Stimulated activated naive CD8-positive, alpha-beta T cell treated with anti-CD3 and anti-CD28 coated beads, Interleukin-15, Interleukin-2, amounts not matched to agents 100 ng/mL and 50 ng/mL, for 24 hours (primary cell): ENCODE measurements around the gene ZG16B.

Experiments
- H3K27ac Mint-ChIP-seq: one replicate; pipeline ENCODE4 v1.8.0; 2021; ENCODE audit warnings: mild to moderate bottlenecking, mixed read lengths
- H3K27me3 Mint-ChIP-seq: one replicate; pipeline ENCODE4 v1.8.0; 2021; ENCODE audit warnings: mixed read lengths
- H3K36me3 Mint-ChIP-seq: one replicate; pipeline ENCODE4 v1.8.0; 2021; ENCODE audit warnings: low read depth, mixed read lengths
- H3K4me1 Mint-ChIP-seq: one replicate; pipeline ENCODE4 v1.8.0; 2021; ENCODE audit warnings: low read depth, mixed read lengths
- H3K4me3 Mint-ChIP-seq: one replicate; pipeline ENCODE4 v1.8.0; 2021; ENCODE audit warnings: mild to moderate bottlenecking, mixed read lengths
- H3K9me3 Mint-ChIP-seq: one replicate; pipeline ENCODE4 v1.8.0; 2021; ENCODE audit warnings: mixed read lengths

ZG16B gene

GRCh38 chr16:2816751-2817339 is 13.3 kb upstream of the ZG16B start, which contains the start of gene PRSS21:
TSS of gene PRSS21 (plus strand) at chr16:2817237. CDS start at chr16:2817269, 32 bp downstream.
- no peaks in the 10 kb centered on the region for H3K4me1 Mint-ChIP-seq
- peak within 1 kb of the TSS; percentile 60 for H3K4me3 Mint-ChIP-seq
- H3K27me3 Mint-ChIP-seq = no peaks in the 10 kb centered on the region
- no peaks in the 10 kb centered on the region for H3K9me3 Mint-ChIP-seq
- H3K36me3 Mint-ChIP-seq = no peaks in the 10 kb centered on the region
- H3K27ac Mint-ChIP-seq = no peak within 1 kb of the TSS

- H3K4me1 Mint-ChIP-seq = no peaks in the 10 kb centered on the region
- H3K36me3 Mint-ChIP-seq = no peaks in the 10 kb centered on the region
- H3K4me3 Mint-ChIP-seq = peak overlapping the region; percentile 60
- H3K27ac Mint-ChIP-seq = no peak overlapping the region
- H3K9me3 Mint-ChIP-seq = no peaks in the 10 kb centered on the region
- H3K27me3 Mint-ChIP-seq = no peaks in the 10 kb centered on the region
Measured at GRCh38 chr16:2817340-2818271, 12.5 kb upstream of the ZG16B start.

GRCh38 chr16:2818272-2818876 is 11.7 kb upstream of the ZG16B start:
- H3K27me3 Mint-ChIP-seq = no peaks in the 10 kb centered on the region
- no peak overlapping the region for H3K27ac Mint-ChIP-seq
- H3K36me3 Mint-ChIP-seq = no peaks in the 10 kb centered on the region
- H3K4me3 Mint-ChIP-seq = no peak overlapping the region
- H3K9me3 Mint-ChIP-seq = no peaks in the 10 kb centered on the region
- H3K4me1 Mint-ChIP-seq = no peaks in the 10 kb centered on the region

- no peaks in the 10 kb centered on the region for H3K4me1 Mint-ChIP-seq
- no peak overlapping the region for H3K4me3 Mint-ChIP-seq
- no peaks in the 10 kb centered on the region for H3K36me3 Mint-ChIP-seq
- H3K27ac Mint-ChIP-seq = no peak overlapping the region
- H3K27me3 Mint-ChIP-seq = no peaks in the 10 kb centered on the region
- no peaks in the 10 kb centered on the region for H3K9me3 Mint-ChIP-seq
Measured at GRCh38 chr16:2819179-2819938, 10.7 kb upstream of the ZG16B start.

GRCh38 chr16:2819939-2820835 is 9.9 kb upstream of the ZG16B start:
- Mint-ChIP-seq H3K4me1 (no peaks in the 10 kb centered on the region), H3K9me3 (no peaks in the 10 kb centered on the region), H3K27ac (no peak overlapping the region), H3K4me3 (no peak overlapping the region), H3K36me3 (no peaks in the 10 kb centered on the region), H3K27me3 (no peaks in the 10 kb centered on the region)

- Mint-ChIP-seq H3K9me3 (no peaks in the 10 kb centered on the region), H3K4me1 (no peaks in the 10 kb centered on the region), H3K4me3 (no peak overlapping the region), H3K27ac (no peak overlapping the region), H3K36me3 (no peaks in the 10 kb centered on the region), H3K27me3 (no peaks in the 10 kb centered on the region)
Measured at GRCh38 chr16:2820836-2821486, 9.1 kb upstream of the ZG16B start.

- H3K27me3 Mint-ChIP-seq = no peaks in the 10 kb centered on the region
- H3K4me3 Mint-ChIP-seq = no peak overlapping the region
- H3K9me3 Mint-ChIP-seq = no peaks in the 10 kb centered on the region
- H3K4me1 Mint-ChIP-seq = no peaks in the 10 kb centered on the region
- no peaks in the 10 kb centered on the region for H3K36me3 Mint-ChIP-seq
- H3K27ac Mint-ChIP-seq = no peak overlapping the region
Measured at GRCh38 chr16:2821487-2822157, 8.5 kb upstream of the ZG16B start.

GRCh38 chr16:2822158-2822495 is 8.0 kb upstream of the ZG16B start:
- no peaks in the 10 kb centered on the region for H3K27me3 Mint-ChIP-seq
- H3K4me1 Mint-ChIP-seq = no peaks in the 10 kb centered on the region
- no peak overlapping the region for H3K4me3 Mint-ChIP-seq
- no peaks in the 10 kb centered on the region for H3K36me3 Mint-ChIP-seq
- no peaks in the 10 kb centered on the region for H3K9me3 Mint-ChIP-seq
- no peak overlapping the region for H3K27ac Mint-ChIP-seq

- Mint-ChIP-seq H3K4me1 (no peaks in the 10 kb centered on the region), H3K4me3 (no peak overlapping the region), H3K9me3 (no peaks in the 10 kb centered on the region), H3K36me3 (no peaks in the 10 kb centered on the region), H3K27ac (no peak overlapping the region), H3K27me3 (no peaks in the 10 kb centered on the region)
Measured at GRCh38 chr16:2822496-2822895, 7.6 kb upstream of the ZG16B start.

- H3K9me3 Mint-ChIP-seq = no peaks in the 10 kb centered on the region
- no peaks in the 10 kb centered on the region for H3K4me1 Mint-ChIP-seq
- H3K27me3 Mint-ChIP-seq = no peaks in the 10 kb centered on the region
- H3K36me3 Mint-ChIP-seq = no peaks in the 10 kb centered on the region
- no peak overlapping the region for H3K4me3 Mint-ChIP-seq
- H3K27ac Mint-ChIP-seq = no peak overlapping the region
Measured at GRCh38 chr16:2824626-2825025, 5.5 kb upstream of the ZG16B start.

- Mint-ChIP-seq H3K36me3 (no peaks in the 10 kb centered on the region), H3K4me1 (no peaks in the 10 kb centered on the region), H3K4me3 (no peak overlapping the region), H3K27me3 (no peaks in the 10 kb centered on the region), H3K9me3 (no peaks in the 10 kb centered on the region), H3K27ac (no peak overlapping the region)
Measured at GRCh38 chr16:2825049-2825742, 4.9 kb upstream of the ZG16B start.

- Mint-ChIP-seq H3K4me1 (no peaks in the 10 kb centered on the region), H3K27me3 (no peaks in the 10 kb centered on the region), H3K27ac (no peak overlapping the region), H3K36me3 (no peaks in the 10 kb centered on the region), H3K4me3 (no peak overlapping the region), H3K9me3 (no peaks in the 10 kb centered on the region)
Measured at GRCh38 chr16:2825906-2826305, 4.2 kb upstream of the ZG16B start.
